RPMI8226 (cell line): ENCODE data around the gene RASAL2.
A peak's percentile ranks its signal among the peaks of the same experiment; 100 is the strongest.

Experiments used
- DNase-seq: peaks from one replicate; pipeline ENCODE4 v3.0.0-alpha.2; 2015

The RASAL2 gene

DNA sequence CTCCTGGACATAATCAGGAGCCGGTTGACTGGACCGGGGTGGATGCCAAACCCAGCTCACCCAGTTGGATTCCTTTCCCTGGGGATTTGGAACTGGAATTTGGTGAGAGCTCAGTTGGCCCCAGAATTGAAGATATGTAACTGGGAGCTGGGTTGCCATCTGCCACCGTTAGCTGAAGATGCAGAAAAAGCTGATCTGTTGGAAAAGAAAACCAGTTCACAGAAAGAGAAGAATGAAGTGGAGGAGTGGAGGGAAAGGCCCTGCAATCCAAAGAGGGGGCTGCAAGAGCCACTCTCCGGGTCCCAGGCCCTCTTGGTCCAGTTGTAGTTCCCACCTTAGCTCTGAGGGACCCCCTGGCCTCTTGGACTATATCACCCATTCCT is 435.0 kb downstream of the RASAL2 start:
- no peak for DNase-seq

DNA sequence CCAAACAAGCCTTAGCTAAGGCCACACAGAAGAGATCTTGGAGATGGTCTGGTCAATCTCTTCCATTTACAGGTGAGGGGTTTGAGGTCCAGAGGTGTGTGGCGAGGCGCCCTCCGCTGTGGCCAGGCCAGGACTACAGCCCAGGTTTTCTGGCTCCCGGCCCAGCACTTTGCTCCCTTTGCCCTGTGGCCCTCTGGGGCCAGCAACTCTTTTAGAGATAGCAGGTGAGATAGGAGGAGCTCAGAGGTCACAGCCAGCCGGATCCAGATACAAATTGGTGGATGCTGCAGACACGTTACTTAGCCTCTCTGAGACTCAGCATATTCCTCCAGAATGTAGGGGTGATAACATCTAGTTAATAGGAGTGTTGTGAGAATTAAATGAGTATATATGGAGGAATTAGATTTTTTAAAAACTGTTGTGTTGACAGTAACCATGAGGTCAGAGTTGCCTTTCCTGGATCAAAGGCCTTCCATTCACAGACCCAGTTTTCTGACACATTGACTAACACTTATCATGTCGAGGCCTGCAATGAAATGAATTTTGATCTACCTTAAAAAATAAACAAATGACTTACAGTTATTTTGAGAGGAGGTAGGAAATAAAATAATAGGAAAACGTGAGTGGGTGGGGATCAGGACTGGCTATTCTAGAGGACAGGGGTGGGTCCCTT is 435.6 kb downstream of the RASAL2 start:
- no peak for DNase-seq

DNA sequence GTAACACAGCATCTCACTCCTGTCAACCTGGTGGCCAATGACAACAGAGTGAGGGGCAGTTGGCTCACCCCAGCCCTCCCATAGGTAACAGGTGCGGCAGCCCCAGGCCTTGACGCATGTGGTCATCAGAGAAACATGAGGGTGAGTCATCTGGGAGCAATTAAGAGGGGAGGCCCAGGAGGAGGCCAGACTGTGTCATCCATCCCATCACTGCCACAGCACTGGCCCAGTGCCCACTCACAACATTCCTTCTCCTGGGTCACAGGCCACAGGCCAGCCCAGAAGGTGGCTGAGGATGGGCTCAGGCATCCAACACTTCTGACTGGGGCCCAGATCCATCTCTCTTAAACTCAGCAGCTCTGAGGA is 436.1 kb downstream of the RASAL2 start:
- no peak for DNase-seq

DNA sequence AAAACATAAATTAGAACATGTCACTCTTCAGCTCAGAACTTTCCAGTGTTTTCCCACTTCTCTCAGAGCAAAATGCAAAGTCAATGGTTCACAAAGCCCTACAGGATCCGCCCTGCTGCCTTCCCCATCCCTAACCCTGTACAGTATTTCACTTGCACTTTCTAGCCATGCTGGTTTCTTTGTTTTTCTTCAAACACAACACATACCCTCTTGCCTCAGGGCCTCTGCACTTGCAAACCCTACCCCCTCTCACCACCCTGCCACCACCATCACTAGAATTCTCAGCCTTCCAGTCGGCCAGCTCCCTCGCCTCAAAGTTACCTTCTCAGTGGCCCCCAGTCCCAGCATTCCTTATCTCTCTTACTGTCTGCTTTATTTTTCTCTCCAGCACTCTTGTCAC is 436.6 kb downstream of the RASAL2 start:
- no peak for DNase-seq

DNA sequence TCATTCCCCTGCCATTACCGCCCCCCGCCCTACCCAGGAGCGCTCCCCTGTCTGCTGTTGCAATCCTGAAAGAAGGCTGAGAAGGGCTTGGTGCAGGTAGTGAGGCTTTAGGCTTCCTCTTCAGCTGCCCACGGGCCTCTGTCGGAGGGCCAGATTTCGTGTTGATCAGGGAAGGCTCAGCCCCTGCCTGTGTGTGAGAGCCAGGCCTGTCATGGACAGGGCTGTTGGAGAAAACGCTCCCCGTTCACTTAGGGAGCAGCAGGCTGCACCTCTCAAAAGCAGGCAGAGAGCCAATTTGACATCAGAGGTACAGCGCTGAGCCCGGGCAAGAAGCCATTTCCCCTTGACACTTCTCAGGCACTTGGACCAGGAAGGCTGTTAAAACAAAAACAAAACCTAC is 438.0 kb downstream of the RASAL2 start:
- DNase-seq, result peak; percentile 55

DNA sequence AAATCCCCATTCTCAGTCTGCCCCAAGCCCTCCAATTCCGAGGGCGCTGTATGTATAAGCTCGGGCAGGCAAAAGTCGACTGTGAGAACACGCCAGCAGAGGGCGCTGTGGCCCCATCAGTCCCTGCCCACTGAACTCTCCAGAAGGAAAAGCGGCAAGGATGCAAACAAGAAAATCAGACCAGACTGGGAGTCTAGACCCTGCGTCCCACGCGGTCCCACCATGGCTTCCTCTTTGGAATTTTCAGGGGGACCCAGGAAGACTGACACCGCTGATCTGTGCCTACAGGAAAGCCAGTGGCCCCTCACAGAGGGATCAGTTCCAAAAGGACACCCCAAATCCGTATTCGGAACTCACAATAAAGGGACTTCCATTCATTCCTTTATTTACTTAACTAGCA is 438.5 kb downstream of the RASAL2 start:
- peak; percentile 83 for DNase-seq

DNA sequence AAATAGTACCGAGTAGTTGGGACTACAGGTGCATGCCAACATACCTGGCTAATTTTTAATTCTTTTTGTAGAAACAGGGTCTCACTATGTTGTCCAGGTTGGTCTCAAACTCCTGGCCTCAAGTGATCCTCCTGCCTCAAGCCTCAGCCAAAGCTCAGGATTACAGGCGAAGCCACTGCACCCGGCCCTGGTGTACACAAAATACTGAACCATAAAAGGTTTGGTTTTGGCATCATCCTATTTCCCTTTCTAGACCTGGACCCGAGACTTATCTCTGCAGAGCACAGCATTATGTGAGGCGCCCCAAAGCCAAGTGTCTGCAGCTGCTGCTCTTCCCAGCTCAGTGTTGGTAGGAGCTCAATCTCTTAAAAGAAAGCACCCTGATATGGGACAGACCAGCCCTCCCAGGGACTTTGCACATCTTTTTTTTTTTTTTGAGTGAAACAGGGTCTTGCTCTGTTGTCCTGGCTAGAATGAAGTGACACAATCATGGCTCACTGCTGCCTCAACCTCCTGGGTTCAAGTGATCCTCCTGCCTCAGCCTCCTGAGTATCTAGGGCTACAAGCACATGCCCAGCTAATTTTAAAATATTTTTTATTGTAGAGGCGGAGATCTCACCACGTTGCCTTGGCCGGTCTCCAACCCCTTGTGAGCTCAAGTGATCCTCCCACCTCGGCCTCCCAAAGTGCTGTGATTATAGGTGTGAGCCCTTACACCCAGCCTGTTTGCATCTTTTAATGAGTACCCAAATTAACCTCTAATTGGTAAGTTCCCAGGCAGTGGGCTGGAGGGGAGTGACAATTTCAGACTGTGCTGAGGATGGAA is 439.4 kb downstream of the RASAL2 start:
- DNase-seq, result peak; percentile 9
